ENCODE measurements around the gene LCE6A.
A peak's percentile ranks its signal among the peaks of the same experiment; 100 is the strongest.

Gene LCE6A

GRCh38 chr1:152842556-152842955 lies at the start of gene LCE6A:
TSS of gene LCE6A (plus strand) at chr1:152842856. CDS start at chr1:152843521, 665 bp downstream.
- no peak for DNase-seq

- no peak for DNase-seq
Measured at GRCh38 chr1:152795686-152796085, 47.0 kb upstream of the LCE6A start.

GRCh38 chr1:152796421-152796820 lies 46.2 kb upstream of the LCE6A start, which contains the start of gene LCE1D:
TSS of gene LCE1D (plus strand) at chr1:152796721. CDS start at chr1:152797795, 1,074 bp downstream.
- DNase-seq = no peak

DNA sequence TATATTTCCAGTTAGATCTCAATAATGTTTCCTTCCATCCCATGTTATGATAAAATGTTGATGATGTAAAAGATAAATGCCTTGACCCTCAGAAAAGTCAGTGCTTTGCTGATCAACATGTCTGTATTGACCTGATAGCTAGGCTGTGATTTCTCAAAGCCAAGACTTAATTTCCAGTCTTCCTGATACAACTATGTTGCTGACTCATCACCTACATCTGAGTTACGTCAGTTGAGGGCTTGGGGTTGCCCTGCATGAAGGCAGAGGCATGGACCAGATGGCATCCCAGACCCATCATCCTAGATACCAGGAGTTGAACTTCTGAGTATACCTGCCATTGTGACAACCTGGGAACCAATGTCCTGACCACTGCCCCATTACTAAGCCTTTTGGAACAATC lies 41.3 kb upstream of the LCE6A start:
- DNase-seq = no peak

- DNase-seq = no peak
Measured at GRCh38 chr1:152806576-152806975, 36.1 kb upstream of the LCE6A start, which contains the start of gene LCE1C. TSS of gene LCE1C (minus strand) at chr1:152806651. CDS start at chr1:152805478, 1,173 bp downstream.

DNA sequence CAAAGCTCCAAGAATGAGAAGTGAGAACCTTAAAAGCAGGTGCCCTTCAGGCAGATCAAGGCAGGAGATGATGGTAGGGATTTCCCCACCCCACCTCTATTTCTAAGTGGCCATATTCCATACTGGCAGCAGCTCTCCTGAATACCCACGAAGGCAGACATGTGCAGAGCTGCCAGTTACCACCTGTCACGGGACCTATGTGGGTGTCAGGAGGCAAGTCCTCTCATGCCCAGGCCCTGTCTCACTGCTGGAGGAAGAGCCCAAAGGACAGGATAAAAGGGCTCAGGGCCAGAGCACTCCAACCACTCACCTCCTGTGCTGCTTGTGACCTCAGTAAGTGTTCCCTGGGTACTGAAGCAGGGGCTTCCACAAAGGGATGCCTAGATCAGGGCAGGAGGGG lies 31.6 kb upstream of the LCE6A start:
- DNase-seq = no peak

GRCh38 chr1:152811671-152812070 lies 31.0 kb upstream of the LCE6A start, which contains the start of gene LCE1B:
TSS of gene LCE1B (plus strand) at chr1:152811971. CDS start at chr1:152812447, 476 bp downstream.
- DNase-seq = no peak

DNA sequence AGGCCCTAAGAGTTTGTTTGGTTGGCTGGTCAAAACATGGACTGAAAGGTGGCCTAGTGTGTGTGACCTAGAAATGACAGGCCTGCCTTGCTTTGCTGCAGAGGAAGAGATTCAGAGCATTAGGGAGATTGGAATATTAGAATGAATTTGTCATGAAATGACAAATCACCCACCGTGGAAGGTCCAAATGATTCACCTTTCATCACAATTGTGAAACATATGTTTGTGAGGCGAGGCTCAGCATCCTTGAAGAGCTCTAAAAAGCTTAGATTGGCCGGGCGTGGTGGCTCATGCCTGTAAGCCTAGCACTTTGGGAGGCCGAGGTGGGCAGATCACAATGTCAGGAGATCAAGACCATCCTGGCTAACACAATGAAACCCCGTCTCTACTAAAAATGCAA lies 25.3 kb upstream of the LCE6A start:
- no peak for DNase-seq

DNA sequence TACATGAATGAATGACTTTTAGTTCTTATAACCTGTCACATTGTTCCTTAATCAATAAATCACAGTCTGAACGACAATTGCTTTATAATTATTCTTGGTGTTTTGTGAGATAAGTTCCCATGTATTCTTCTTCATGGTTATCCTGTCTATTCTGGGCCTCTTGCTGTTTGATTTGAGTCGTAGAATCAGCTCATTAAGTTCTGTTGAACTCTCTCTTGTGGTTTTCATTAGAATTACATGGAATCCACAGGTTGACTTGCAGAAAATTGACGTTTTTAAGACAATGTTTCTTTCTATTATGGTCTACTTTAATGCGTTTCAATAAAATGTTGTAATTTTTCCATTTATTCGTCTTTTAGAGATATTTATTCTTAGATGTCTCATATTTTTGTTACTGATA lies 19.4 kb upstream of the LCE6A start:
- no peak for DNase-seq

DNA sequence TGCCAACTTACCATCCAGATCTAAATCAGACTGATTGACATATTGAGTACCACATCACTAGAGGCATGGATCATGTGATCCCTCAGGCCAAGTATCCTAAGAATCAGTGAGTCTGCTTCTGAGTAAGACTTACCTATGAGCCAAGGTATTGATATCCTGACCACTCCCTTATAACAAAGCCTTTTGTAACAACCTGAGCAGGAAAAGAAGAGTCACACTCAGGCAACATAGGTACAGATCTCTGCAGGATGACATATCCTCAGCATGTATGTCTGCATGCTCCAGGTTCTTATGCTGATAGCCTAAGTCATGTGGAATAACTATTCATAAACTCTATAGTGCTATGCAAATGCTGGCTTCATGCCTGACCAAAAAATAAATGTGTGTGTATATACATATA lies 17.7 kb upstream of the LCE6A start:
- no peak for DNase-seq

DNA sequence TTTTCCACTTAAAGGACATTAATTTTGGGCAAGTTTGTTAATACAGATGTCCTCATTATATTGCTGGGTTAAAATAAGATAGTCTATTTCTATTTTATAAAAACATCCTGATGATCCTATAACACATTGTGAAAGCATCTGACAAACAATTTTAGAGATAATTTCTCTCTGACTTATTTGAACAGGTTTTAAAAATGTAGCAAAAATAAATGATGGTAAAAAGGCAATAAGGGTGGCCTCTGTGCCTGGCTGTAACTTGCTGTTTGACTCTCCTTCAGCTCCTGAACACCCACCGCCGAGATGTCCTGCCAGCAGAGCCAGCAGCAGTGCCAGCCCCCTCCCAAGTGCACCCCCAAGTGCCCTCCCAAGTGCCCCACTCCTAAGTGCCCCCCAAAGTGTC lies 15.5 kb upstream of the LCE6A start, which contains the start of gene LCE1A:
Gene LCE1A, plus strand, starts transcription at position 301 of the 400 bp plus-strand sequence. Its CDS starts 0 bp downstream, at position 301.
- no peak for DNase-seq

DNA sequence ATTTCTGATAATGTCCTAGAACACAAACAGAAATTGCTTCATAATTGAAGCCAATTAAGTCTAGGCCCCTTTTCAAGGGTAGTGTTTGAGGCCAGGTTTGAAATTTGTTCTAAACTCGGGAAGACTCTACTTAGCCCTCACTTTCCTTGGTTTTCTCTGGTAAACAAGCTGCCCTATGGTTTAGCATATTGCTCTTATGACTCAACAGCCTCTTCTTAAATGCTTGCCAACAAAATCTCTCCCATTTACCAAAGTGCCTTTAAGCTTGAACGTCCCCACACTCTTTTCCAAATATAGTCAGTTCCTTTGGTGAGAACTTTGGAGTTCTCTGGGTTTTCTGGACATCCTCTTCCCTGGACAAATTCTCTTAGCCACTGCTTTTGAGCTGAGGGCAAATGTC lies 5.8 kb upstream of the LCE6A start:
- DNase-seq = no peak

GRCh38 chr1:152855661-152856060 lies 13.0 kb downstream of the LCE6A start:
- no peak for DNase-seq

DNA sequence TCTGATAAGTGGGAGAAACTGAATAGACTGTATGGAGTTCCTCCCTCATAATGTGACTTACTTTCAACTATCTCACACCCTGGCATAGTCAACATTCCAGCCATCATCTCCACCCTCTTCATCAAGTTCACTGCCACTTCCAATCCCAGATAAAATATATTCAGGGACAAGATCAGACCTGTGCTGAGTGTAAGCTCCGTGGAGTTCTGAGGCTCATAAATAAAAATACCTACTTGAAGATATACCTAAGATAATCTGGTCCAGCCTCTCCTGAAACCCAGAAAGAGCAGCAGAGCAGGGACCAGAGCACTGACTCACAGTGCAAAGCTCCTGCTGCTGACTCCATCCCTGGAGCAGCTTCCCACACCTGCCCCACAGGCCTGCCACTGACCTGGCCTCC lies 15.4 kb downstream of the LCE6A start:
- DNase-seq = no peak

DNA sequence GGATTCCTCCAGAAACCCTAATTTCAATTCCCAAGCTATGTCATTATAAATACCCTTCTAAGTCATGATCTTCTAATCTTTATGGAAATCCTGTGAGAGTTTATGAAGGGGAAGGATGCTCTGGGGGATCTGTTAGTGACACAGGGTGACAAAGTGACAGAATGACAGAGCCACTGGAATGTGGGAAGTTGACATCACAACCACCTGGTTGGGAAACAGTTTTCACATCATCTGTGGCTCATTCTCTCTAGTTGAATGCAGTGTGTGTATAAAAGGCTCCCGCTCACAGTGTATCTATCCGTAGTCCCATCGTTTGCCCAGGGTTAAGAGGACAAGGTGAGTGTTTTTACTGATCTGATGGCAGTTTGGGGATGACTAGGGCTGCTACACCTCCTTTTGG lies 17.0 kb downstream of the LCE6A start, which contains the start of gene LCE7A:
Gene LCE7A, plus strand, starts transcription at position 301 of the 400 bp plus-strand sequence. CDS start 702 bp downstream, outside the sequence.
- no peak for DNase-seq

DNA sequence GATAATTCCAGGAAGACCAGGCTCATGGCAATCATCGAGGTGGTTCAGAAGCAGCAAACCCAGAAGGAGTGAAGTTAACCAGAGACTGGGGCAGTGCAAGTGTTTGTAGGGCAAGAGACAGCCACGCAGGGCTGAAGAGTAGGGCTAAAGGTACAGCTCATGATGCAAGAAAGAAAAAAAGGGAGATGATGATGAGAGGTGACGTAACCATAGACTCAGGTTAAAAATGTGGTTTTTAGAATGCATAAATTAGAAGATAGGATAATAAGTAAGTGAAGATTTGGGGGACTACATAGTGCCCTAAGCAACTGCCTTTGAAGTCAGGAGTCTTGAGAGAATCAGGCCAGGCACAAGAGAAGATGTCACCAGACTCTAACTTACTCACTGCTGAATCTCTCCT lies 17.5 kb downstream of the LCE6A start:
- no peak for DNase-seq

GRCh38 chr1:152861374-152861773 lies 18.7 kb downstream of the LCE6A start:
- DNase-seq = no peak

DNA sequence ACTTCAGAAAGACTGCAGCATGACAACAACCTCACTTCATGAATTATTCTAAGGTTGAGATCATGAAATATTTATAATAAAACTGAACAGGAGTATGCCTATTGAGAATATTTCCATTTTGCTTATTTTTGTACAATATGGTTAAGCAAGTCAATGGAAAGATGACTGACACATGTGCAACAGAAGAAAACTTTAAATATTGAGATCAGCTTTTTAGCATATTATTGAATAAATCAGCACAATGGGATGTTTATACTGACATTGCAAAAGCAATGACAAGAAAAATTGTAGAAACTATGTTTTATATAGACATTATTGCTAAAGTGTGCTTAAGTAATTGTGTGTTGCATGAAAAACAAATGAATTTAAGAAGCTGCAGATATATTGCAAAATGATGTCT lies 21.8 kb downstream of the LCE6A start:
- no peak for DNase-seq

- no peak for DNase-seq
Measured at GRCh38 chr1:152866321-152866720, 23.7 kb downstream of the LCE6A start.

- peak; percentile 46 for DNase-seq
Measured at GRCh38 chr1:152869808-152870419, 27.3 kb downstream of the LCE6A start.

- DNase-seq = no peak
Measured at GRCh38 chr1:152870831-152871730, 28.4 kb downstream of the LCE6A start.

DNA sequence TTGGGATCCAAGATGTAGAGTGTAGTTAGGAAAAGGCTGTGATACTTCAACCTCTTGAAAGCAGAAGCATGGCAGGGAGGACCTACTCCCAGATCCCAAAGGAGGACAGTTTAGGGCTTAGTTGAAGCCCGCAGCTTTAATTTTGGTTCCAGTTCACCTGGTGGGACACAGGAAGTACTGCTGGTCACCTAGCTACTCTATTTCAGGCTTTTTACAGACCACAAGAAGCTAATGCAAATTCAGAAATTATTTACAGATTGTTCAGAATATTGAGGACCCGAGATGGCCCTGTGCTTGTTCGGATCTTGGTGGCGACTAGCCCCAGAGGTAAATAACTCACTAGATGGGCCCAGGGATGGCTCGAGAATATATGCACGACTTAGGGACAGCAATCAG lies 29.1 kb downstream of the LCE6A start:
- no peak for DNase-seq

- no peak for DNase-seq
Measured at GRCh38 chr1:152873495-152873894, 30.8 kb downstream of the LCE6A start.

DNA sequence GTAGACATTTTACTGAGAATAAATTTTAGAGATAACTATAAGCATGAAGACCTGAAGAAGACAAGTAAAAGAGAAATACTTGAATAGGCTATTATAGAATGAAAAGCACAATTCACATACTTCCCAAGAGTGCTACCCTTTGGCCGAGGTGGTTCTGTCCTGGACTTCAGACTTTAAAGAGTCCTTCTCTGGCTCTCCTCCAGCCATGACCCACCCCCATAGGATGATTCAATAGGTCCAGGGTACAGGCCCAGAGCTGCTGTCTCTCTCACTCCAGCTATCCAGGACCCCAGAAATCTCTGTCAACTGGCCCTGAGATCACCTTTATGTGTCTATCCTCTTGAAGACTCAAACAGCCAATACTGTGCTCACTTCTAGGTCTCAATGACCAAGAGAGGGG lies 34.2 kb downstream of the LCE6A start:
- DNase-seq = no peak

Measured in NCI-H1092 (cell line).